GM21515 (cell line): ENCODE data around the gene JCAD.
"Not testable (repeated sequence)": the region's sequence is repeated elsewhere in the genome, so short reads cannot be mapped to it uniquely, and the experiment has no call there.

Experiments used
- ATAC-seq: cut with Tn5 transposase; IDR thresholded peaks from one replicate; pipeline ENCODE4 v1.9.1; 2021; ENCODE audit not compliant: unreplicated experiment

JCAD gene

GRCh38 chr10:29991382-29991781, 68.0 kb downstream of the JCAD start:
- no peak for ATAC-seq

GRCh38 chr10:29987471-29987870, 71.9 kb downstream of the JCAD start:
- no peak for ATAC-seq

- ATAC-seq = no peak
These were observed 76.3 kb downstream of the JCAD start for GRCh38 chr10:29982997-29983648.

GRCh38 chr10:29981510-29981909, 77.9 kb downstream of the JCAD start:
- no peak for ATAC-seq

GRCh38 chr10:29980084-29980483, 79.3 kb downstream of the JCAD start:
- ATAC-seq = no peak

- not testable (repeated sequence) for ATAC-seq
These were observed 80.0 kb downstream of the JCAD start for GRCh38 chr10:29979421-29979779.

- no peak for ATAC-seq
These were observed 82.2 kb downstream of the JCAD start for GRCh38 chr10:29977171-29977570.

GRCh38 chr10:29976134-29976533, 83.3 kb downstream of the JCAD start:
- ATAC-seq = no peak

- no peak for ATAC-seq
These were observed 84.6 kb downstream of the JCAD start for GRCh38 chr10:29974773-29975172.

- ATAC-seq = no peak
These were observed 85.5 kb downstream of the JCAD start for GRCh38 chr10:29973921-29974320.

- ATAC-seq = no peak
These were observed 88.8 kb downstream of the JCAD start for GRCh38 chr10:29970576-29970975.

GRCh38 chr10:29970012-29970396, 89.4 kb downstream of the JCAD start:
- ATAC-seq = no peak

GRCh38 chr10:29969255-29970011, 90.0 kb downstream of the JCAD start:
- ATAC-seq = no peak

GRCh38 chr10:29968585-29968984, 90.8 kb downstream of the JCAD start:
- no peak for ATAC-seq

GRCh38 chr10:29966269-29966668, 93.1 kb downstream of the JCAD start:
- ATAC-seq = no peak
